ENCODE measurements around the gene FAM228B.

Gene FAM228B

GRCh38 chr2:24203029-24203786 lies 79.9 kb downstream of the FAM228B start:
- DNase-seq (ENCODE audit: low read depth in 1 of 2, low spot score in 1 of 2) = no peak
- Histone ChIP-seq H3K27me3 (ENCODE audit: insufficient read depth, poor library complexity, severe bottlenecking) (no peaks in the 10 kb centered on the region), H3K4me3 (replicated peaks; ENCODE audit: insufficient read depth, low read length) (no peak overlapping the region), H3K27ac (replicated peaks) (no peak overlapping the region)
- TF ChIP-seq GABPA (IDR thresholded peaks at IDR 0.05; ENCODE audit: low read depth) = no peak
- TF ChIP-seq POLR2AphosphoS5 (IDR thresholded peaks at IDR 0.05; ENCODE audit: low read depth) = no peak
- no peak for TF ChIP-seq CTCF (IDR thresholded peaks at IDR 0.05; ENCODE audit: insufficient read depth, low read length)
- TF ChIP-seq SPI1 (IDR thresholded peaks at IDR 0.05; ENCODE audit: borderline replicate concordance, low read depth) = no peak
- TF ChIP-seq REST (IDR thresholded peaks at IDR 0.05; ENCODE audit: insufficient replicate concordance, low read depth) = no peak

- Histone ChIP-seq H3K4me3 (replicated peaks; ENCODE audit: insufficient read depth, low read length) (no peak overlapping the region), H3K27ac (replicated peaks) (no peak overlapping the region), H3K27me3 (ENCODE audit: insufficient read depth, poor library complexity, severe bottlenecking) (no peaks in the 10 kb centered on the region)
- DNase-seq (ENCODE audit: low read depth in 1 of 2, low spot score in 1 of 2) = no peak
- no peak for TF ChIP-seq POLR2AphosphoS5 (IDR thresholded peaks at IDR 0.05; ENCODE audit: low read depth)
- TF ChIP-seq REST (IDR thresholded peaks at IDR 0.05; ENCODE audit: insufficient replicate concordance, low read depth) = no peak
- no peak for TF ChIP-seq CTCF (IDR thresholded peaks at IDR 0.05; ENCODE audit: insufficient read depth, low read length)
- no peak for TF ChIP-seq GABPA (IDR thresholded peaks at IDR 0.05; ENCODE audit: low read depth)
- no peak for TF ChIP-seq SPI1 (IDR thresholded peaks at IDR 0.05; ENCODE audit: borderline replicate concordance, low read depth)
Measured at GRCh38 chr2:24203787-24204150, 80.5 kb downstream of the FAM228B start.

- TF ChIP-seq GABPA (IDR thresholded peaks at IDR 0.05; ENCODE audit: low read depth) = no peak
- TF ChIP-seq REST (IDR thresholded peaks at IDR 0.05; ENCODE audit: insufficient replicate concordance, low read depth) = no peak
- TF ChIP-seq POLR2AphosphoS5 (IDR thresholded peaks at IDR 0.05; ENCODE audit: low read depth) = no peak
- no peak for TF ChIP-seq SPI1 (IDR thresholded peaks at IDR 0.05; ENCODE audit: borderline replicate concordance, low read depth)
- no peak for TF ChIP-seq CTCF (IDR thresholded peaks at IDR 0.05; ENCODE audit: insufficient read depth, low read length)
- DNase-seq (ENCODE audit: low read depth in 1 of 2, low spot score in 1 of 2) = no peak
- H3K4me3 ChIP-seq (replicated peaks; ENCODE audit: insufficient read depth, low read length) = no peak overlapping the region
- H3K27me3 ChIP-seq (ENCODE audit: insufficient read depth, poor library complexity, severe bottlenecking) = no peaks in the 10 kb centered on the region
- no peak overlapping the region for H3K27ac ChIP-seq (replicated peaks)
Measured at GRCh38 chr2:24204505-24204904, 81.2 kb downstream of the FAM228B start.

Measured in HL-60 (cell line).